Suprapubic skin (tissue), 4 donors: ENCODE results near the gene ANAPC7. TPM values are rescaled to one million over a fixed set of nuclear protein-coding genes. Genes with fewer than 3 reads are reported as not detected.
"Not testable (repeated sequence)": the region's sequence is repeated elsewhere in the genome, so short reads cannot be mapped to it uniquely, and the experiment has no call there.

ENCODE experiments used
- DNase-seq, 2 donors: peaks; one replicate each; pipeline ENCODE4 v3.0.0-alpha.2; 2019; ENCODE audit warnings: low spot score in 2 of 2
- H3K27ac ChIP-seq: fragments of 200-600 bp; sonication (generic); one replicate; pipeline ENCODE4 v1.5.1; 2019
- H3K27me3 ChIP-seq: fragments of 200-600 bp; sonication (generic); one replicate; pipeline ENCODE4 v1.5.1; 2019
- H3K36me3 ChIP-seq: fragments of 200-600 bp; sonication (generic); one replicate; pipeline ENCODE4 v1.5.1; 2019
- H3K4me1 ChIP-seq: fragments of 200-600 bp; sonication (generic); one replicate; pipeline ENCODE4 v1.5.1; 2019
- H3K4me3 ChIP-seq: fragments of 200-600 bp; sonication (generic); one replicate; pipeline ENCODE4 v1.5.1; 2019; ENCODE audit warnings: mild to moderate bottlenecking
- H3K9me3 ChIP-seq: fragments of 200-600 bp; sonication (generic); one replicate; pipeline ENCODE4 v1.5.1; 2019
- EP300 ChIP-seq: sonication (generic); formaldehyde crosslinking; IDR thresholded peaks from one replicate; pipeline ENCODE4 v1.6.1; 2017; ENCODE audit warnings: antibody characterized with exemption
- POLR2A ChIP-seq, 2 donors: fragments of 450-650 bp; IDR thresholded peaks; one replicate each; pipeline ENCODE4 v1.6.1; 2017; ENCODE audit warnings: antibody characterized with exemption in 2 of 2, mild to moderate bottlenecking in 2 of 2, moderate library complexity in 2 of 2
- POLR2AphosphoS5 ChIP-seq, 3 donors: sonication (generic); formaldehyde crosslinking; IDR thresholded peaks; one replicate each; pipeline ENCODE4 v1.6.1; 2017; ENCODE audit warnings: antibody characterized with exemption in 3 of 3
- WGBS: methylation state at CpG from one replicate; pipeline ENCODE4 v1.1.5; 2018; 5-methylcytosine and 5-hydroxymethylcytosine counted together
- total RNA-seq, 4 donors: library from RNA; depleted of rRNA; stranded (reverse); fragments of >200 nt; gene quantifications; one replicate each; pipeline ENCODE4 v1.1.0, GENCODE V29; 2016
- TF ChIP-seq, protein P1 (sequence below), 2 donors: fragments of 200-600 bp in 1 of 2; fragments of 450-650 bp in 1 of 2; sonication (generic) in 1 of 2; IDR thresholded peaks; one replicate each; pipeline ENCODE4 v1.5.1; 2016 to 2019; ENCODE audit warnings: antibody characterized with exemption in 2 of 2, mild to moderate bottlenecking in 1 of 2, moderate library complexity in 1 of 2

ANAPC7 gene
- total RNA-seq, 4 donors from 2014 or later = 39.6 to 56.6 (median 45.6) TPM

DNA sequence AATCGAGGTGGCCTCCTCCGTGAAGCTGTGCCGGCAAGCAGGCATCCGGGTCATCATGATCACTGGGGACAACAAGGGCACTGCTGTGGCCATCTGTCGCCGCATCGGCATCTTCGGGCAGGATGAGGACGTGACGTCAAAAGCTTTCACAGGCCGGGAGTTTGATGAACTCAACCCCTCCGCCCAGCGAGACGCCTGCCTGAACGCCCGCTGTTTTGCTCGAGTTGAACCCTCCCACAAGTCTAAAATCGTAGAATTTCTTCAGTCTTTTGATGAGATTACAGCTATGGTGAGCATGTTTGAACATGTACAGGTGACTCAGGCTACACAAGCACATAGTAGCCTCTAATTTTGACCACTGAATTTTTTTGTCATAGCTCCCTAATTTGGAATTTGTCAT, 62.8 kb downstream of the ANAPC7 start:
- no peak for DNase-seq
- no peak for TF ChIP-seq POLR2A (IDR thresholded peaks at IDR 0.05)
- no peak for TF ChIP-seq POLR2AphosphoS5 (IDR thresholded peaks at IDR 0.05)
- TF ChIP-seq EP300 = no peak
- TF ChIP-seq, protein P1, sequence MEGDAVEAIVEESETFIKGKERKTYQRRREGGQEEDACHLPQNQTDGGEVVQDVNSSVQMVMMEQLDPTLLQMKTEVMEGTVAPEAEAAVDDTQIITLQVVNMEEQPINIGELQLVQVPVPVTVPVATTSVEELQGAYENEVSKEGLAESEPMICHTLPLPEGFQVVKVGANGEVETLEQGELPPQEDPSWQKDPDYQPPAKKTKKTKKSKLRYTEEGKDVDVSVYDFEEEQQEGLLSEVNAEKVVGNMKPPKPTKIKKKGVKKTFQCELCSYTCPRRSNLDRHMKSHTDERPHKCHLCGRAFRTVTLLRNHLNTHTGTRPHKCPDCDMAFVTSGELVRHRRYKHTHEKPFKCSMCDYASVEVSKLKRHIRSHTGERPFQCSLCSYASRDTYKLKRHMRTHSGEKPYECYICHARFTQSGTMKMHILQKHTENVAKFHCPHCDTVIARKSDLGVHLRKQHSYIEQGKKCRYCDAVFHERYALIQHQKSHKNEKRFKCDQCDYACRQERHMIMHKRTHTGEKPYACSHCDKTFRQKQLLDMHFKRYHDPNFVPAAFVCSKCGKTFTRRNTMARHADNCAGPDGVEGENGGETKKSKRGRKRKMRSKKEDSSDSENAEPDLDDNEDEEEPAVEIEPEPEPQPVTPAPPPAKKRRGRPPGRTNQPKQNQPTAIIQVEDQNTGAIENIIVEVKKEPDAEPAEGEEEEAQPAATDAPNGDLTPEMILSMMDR (IDR thresholded peaks at IDR 0.05) = no peak
- no peak overlapping the region for H3K4me3 ChIP-seq
- no peaks in the 10 kb centered on the region for H3K9me3 ChIP-seq
- H3K27me3 ChIP-seq = no peaks in the 10 kb centered on the region
- WGBS = 85% methylated on average over 18 of the region's 18 CpGs
- H3K36me3 ChIP-seq = peaks cover 100% of the 10 kb centered on the region
- H3K4me1 ChIP-seq = peaks cover 19% of the 10 kb centered on the region
- no peak overlapping the region for H3K27ac ChIP-seq

DNA sequence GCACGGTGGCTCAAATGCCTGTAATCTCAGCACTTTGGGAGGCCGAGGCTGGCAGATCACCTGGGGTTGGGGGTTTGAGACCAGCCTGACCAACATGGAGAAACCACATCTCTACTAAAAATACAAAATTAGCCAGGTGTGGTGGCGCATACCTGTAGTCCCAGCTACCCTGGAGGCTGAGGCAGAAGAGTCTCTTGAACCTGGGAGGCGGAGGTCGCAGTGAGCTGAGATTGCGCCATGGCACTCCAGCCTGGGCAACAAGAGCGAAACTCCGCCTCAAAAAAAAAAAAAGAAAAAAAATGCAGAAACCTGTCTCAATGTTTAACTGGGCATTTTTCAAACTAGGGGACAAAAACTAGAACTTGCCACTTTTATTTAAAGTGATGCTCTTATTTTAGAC, 63.2 kb downstream of the ANAPC7 start:
- not testable (repeated sequence) for H3K4me3 ChIP-seq, H3K9me3 ChIP-seq, H3K27me3 ChIP-seq, DNase-seq
- Histone ChIP-seq H3K4me1 (peaks cover 15% of the 10 kb centered on the region), H3K36me3 (peaks cover 100% of the 10 kb centered on the region), H3K27ac (peak overlapping the region; percentile 54)
- WGBS = 94% methylated on average over 8 of the region's 8 CpGs

DNA sequence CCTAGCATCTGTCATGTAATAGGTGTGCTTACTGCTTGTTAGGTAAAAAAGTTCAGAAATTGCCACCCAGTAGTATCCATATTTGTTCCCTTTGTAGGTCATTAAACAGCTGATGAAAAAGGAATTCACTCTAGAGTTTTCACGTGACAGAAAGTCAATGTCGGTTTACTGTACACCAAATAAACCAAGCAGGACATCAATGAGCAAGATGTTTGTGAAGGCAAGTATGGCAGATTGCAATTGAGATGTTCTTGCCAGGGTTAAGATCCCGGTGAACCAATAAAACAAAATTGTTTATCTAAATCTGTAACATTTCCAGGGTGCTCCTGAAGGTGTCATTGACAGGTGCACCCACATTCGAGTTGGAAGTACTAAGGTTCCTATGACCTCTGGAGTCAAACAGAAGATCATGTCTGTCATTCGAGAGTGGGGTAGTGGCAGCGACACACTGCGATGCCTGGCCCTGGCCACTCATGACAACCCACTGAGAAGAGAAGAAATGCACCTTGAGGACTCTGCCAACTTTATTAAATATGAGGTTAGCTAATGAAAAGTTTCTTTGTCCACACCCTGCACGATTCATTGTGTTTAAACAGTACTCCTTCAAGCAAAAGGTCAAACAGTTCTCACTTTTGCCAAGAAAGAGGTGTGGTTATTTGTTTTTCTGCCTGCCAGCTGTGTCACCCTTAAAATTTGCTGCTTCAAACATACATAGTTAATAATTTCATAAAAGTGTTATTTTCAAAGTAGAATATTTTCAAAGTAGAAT, 64.1 kb downstream of the ANAPC7 start:
- H3K27me3 ChIP-seq = no peaks in the 10 kb centered on the region
- peaks cover 6% of the 10 kb centered on the region for H3K4me1 ChIP-seq
- peaks cover 100% of the 10 kb centered on the region for H3K36me3 ChIP-seq
- TF ChIP-seq, protein P1 (IDR thresholded peaks at IDR 0.05) = no peak
- no peak for TF ChIP-seq POLR2AphosphoS5 (IDR thresholded peaks at IDR 0.05)
- no peak for TF ChIP-seq POLR2A (IDR thresholded peaks at IDR 0.05)
- TF ChIP-seq EP300 = no peak
- WGBS = 76% methylated on average over 8 of the region's 8 CpGs
- no peaks in the 10 kb centered on the region for H3K9me3 ChIP-seq
- DNase-seq = no peak
- peak overlapping the region; percentile 64 for H3K27ac ChIP-seq
- no peak overlapping the region for H3K4me3 ChIP-seq

DNA sequence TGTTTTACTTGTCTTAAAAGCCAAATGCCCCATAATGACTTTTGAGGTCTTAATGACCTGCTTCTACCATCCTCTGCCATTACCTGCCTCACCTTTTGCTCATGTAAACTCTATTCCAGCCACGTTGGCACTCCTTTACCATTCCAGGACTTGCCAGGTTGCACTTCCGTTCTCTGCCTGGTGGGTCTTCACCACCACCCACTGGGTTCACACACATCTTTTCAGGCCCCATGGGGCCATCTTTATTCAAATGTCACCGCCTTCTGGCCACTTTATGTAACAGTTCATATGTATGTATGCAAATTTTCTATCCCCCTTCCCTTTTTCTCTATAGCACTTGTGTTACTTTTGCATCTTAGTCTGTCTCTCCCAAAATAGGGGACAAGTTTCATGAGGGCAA, 64.8 kb downstream of the ANAPC7 start:
- no peaks in the 10 kb centered on the region for H3K9me3 ChIP-seq
- peaks cover 4% of the 10 kb centered on the region for H3K4me1 ChIP-seq
- TF ChIP-seq POLR2A (IDR thresholded peaks at IDR 0.05) = no peak
- TF ChIP-seq POLR2AphosphoS5 (IDR thresholded peaks at IDR 0.05) = no peak
- TF ChIP-seq EP300 = no peak
- TF ChIP-seq, protein P1 (IDR thresholded peaks at IDR 0.05) = no peak
- no peak for DNase-seq
- H3K27me3 ChIP-seq = no peaks in the 10 kb centered on the region
- peaks cover 100% of the 10 kb centered on the region for H3K36me3 ChIP-seq
- peak overlapping the region; percentile 64 for H3K27ac ChIP-seq
- 85% methylated on average over 3 of the region's 3 CpGs for WGBS
- no peak overlapping the region for H3K4me3 ChIP-seq

DNA sequence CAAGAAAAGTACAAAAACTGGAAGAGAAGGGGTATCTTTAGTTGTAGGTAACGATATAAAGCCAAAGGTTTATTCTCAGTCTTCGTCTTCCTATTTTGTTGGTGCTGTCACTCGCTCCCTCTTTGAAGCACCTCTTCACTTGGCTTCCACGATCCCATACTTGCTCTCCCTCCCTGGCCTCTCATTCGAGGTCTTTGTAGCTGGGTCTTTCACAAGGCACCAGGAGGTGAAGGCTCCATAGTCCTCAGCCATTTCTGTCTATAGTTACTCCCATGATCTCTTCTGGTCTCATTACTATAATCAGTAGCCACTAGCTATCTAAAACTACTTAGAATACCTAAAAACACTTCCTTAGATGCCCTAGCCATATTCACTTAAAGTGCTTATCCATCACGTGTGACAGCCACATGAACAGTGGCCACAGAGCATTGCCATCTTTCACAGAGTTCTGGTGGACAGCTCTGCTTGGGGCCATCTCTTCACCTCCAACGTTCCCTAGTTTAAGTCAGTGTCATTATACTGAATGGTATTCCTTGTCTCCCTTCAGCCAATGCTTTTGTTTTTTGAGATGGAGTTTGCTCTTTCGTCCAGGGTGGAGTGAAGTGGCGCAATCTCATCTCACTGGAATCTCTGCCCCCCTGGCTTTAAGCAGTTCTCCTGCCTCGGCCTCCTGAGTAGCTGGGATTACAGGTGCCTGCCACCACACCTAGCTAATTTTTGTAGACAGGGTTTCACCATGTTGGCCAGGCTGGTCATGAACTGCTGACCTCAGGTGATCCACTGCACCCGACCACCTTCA, 65.4 kb downstream of the ANAPC7 start:
- H3K4me1 ChIP-seq = peaks cover 4% of the 10 kb centered on the region
- peaks cover 99% of the 10 kb centered on the region for H3K36me3 ChIP-seq
- H3K27me3 ChIP-seq = no peaks in the 10 kb centered on the region
- TF ChIP-seq, protein P1 (IDR thresholded peaks at IDR 0.05) = no peak
- no peak for TF ChIP-seq EP300
- TF ChIP-seq POLR2AphosphoS5 (IDR thresholded peaks at IDR 0.05) = no peak
- no peak for TF ChIP-seq POLR2A (IDR thresholded peaks at IDR 0.05)
- no peak overlapping the region for H3K4me3 ChIP-seq
- no peaks in the 10 kb centered on the region for H3K9me3 ChIP-seq
- WGBS = 91% methylated on average over 11 of the region's 11 CpGs
- H3K27ac ChIP-seq = peak overlapping the region; percentile 64
- DNase-seq = no peak
